GM12878 (cell line): ENCODE results near the gene TMEM114. TPM values are rescaled to one million over a fixed set of nuclear protein-coding genes. Genes with fewer than 3 reads are reported as not detected.

Source experiments
- ATAC-seq: fragments of 200-7000 bp; cut with Tn5 transposase; 3 replicates; pipeline ENCODE4 v1.9.1; 2020; ENCODE audit warnings: mild to moderate bottlenecking, moderate library complexity
- BruUV-seq: library from RNA; stranded (reverse); fragments of 400-500 nt; replicated peaks from 2 replicates; lab custom pipeline; 2021; lab: Mats Ljungman, UMichigan
- CTCF ChIA-PET: fragments of 300-600 bp; sonication (Branson Sonifier 250); formaldehyde crosslinking; extraction: SDS; loops from one replicate; lab custom pipeline; 2021; ENCODE audit warnings: inconsistent platforms; lab: Yijun Ruan, JAX
- POLR2A ChIA-PET: fragments of 350-600 bp; formaldehyde crosslinking; extraction: SDS; loops from one replicate; lab custom pipeline; 2021; ENCODE audit warnings: inconsistent platforms; lab: Charles Lee
- RAD21 ChIA-PET: fragments of 300-600 bp; sonication (Branson Sonifier 250); formaldehyde crosslinking; loops from one replicate; lab custom pipeline; 2023; ENCODE audit warnings: antibody characterized with exemption; ENCODE audit not compliant: unreplicated experiment; lab: Charles Lee
- SMC1A ChIA-PET: fragments of 300-600 bp; sonication (Branson Sonifier 250); formaldehyde crosslinking; loops from one replicate; lab custom pipeline; 2023; ENCODE audit not compliant: unreplicated experiment, uncharacterized antibody; lab: Charles Lee
- DNase-seq: peaks from one replicate; pipeline ENCODE4 v3.0.0-alpha.2; 2011; ENCODE audit warnings: low read depth, low spot score
- FAIRE-seq: peaks from 3 replicates; lab custom pipeline; 2011; peaks lifted over from hg19 to GRCh38; lab: Jason Lieb, UNC
- H2AFZ ChIP-seq: 2 replicates; pipeline ENCODE4 v1.6.0; 2011; ENCODE audit warnings: low read depth, low read length, control low read depth; ENCODE audit not compliant: control insufficient read depth
- H3K27ac ChIP-seq: 2 replicates; pipeline ENCODE4 v1.5.1; 2011; ENCODE audit warnings: control low read depth; ENCODE audit not compliant: control insufficient read depth, insufficient read depth
- H3K27me3 ChIP-seq, 2 experiments: replicated peaks in 1 of 2; 2 replicates each; pipeline versions ENCODE4 v1.6.0 to v1.6.1; 2011; ENCODE audit warnings: low read length in 1 of 2; ENCODE audit not compliant: control insufficient read depth in 2 of 2, insufficient read depth in 2 of 2
- H3K36me3 ChIP-seq, 2 experiments: 2 replicates each; pipeline ENCODE4 v1.5.1; 2011; ENCODE audit warnings: low read length in 1 of 2; ENCODE audit not compliant: control insufficient read depth in 2 of 2, insufficient read depth in 2 of 2
- H3K4me1 ChIP-seq: 2 replicates; pipeline ENCODE4 v1.6.1; 2011; ENCODE audit warnings: mild to moderate bottlenecking, low read length, moderate library complexity, mixed read lengths; ENCODE audit not compliant: control insufficient read depth, insufficient read depth
- H3K4me2 ChIP-seq: 2 replicates; pipeline ENCODE4 v1.6.0; 2011; ENCODE audit warnings: control low read depth; ENCODE audit not compliant: control insufficient read depth, insufficient read depth
- H3K4me3 ChIP-seq: fragments of 200-600 bp; sonication (generic); 2 replicates; pipeline ENCODE4 v1.5.1; 2016
- H3K79me2 ChIP-seq: 2 replicates; pipeline ENCODE4 v1.6.0; 2011; ENCODE audit warnings: low read length; ENCODE audit not compliant: control insufficient read depth, insufficient read depth
- H3K9ac ChIP-seq: 2 replicates; pipeline ENCODE4 v1.8.0; 2011; ENCODE audit warnings: low read length, control low read depth, mixed read lengths; ENCODE audit not compliant: control insufficient read depth, insufficient read depth
- H3K9me3 ChIP-seq: replicated peaks from 3 replicates; pipeline ENCODE4 v1.5.1; 2011; ENCODE audit warnings: mild to moderate bottlenecking, low read length; ENCODE audit not compliant: control insufficient read depth, insufficient read depth
- H4K20me1 ChIP-seq: 2 replicates; pipeline ENCODE4 v1.6.0; 2011; ENCODE audit not compliant: control insufficient read depth, insufficient read depth
- BRCA1 ChIP-seq: IDR thresholded peaks from 2 replicates; pipeline ENCODE4 v1.6.1; 2011; ENCODE audit warnings: low read depth, low read length, improper control_type of control experiment
- EGR1 ChIP-seq, 2 experiments: IDR thresholded peaks; 1 replicate in 1 of 2; 2 replicates in 1 of 2; pipeline ENCODE4 v1.6.1; 2011 to 2012; ENCODE audit warnings: low read depth in 2 of 2, low read length in 2 of 2, borderline replicate concordance in 1 of 2, mild to moderate bottlenecking in 1 of 2, moderate library complexity in 1 of 2
- ETV6 ChIP-seq, 2 experiments: fragments of 450-650 bp in 1 of 2; IDR thresholded peaks in 1 of 2; conservative IDR thresholded peaks in 1 of 2; 2 replicates each; pipeline ENCODE4 v1.6.1; 2014; ENCODE audit warnings: antibody characterized with exemption in 1 of 2, borderline replicate concordance in 1 of 2, low read depth in 1 of 2, mild to moderate bottlenecking in 1 of 2, moderate library complexity in 1 of 2
- EZH2 ChIP-seq: IDR thresholded peaks from 2 replicates; pipeline ENCODE4 v1.6.1; 2012; ENCODE audit warnings: low read depth, mild to moderate bottlenecking, control low read depth, inconsistent platforms, low read length, borderline replicate concordance; ENCODE audit not compliant: control insufficient read depth
- MXI1 ChIP-seq: fragments of 150-350 bp; IDR thresholded peaks from 2 replicates; pipeline ENCODE4 v1.6.1; 2011; ENCODE audit warnings: low read depth, mild to moderate bottlenecking, inconsistent platforms, low read length, improper control_type of control experiment
- WGBS: methylation state at CpG from one replicate; pipeline ENCODE4 v1.1.6; 2016; ENCODE audit warnings: low lambda C conversion rate; ENCODE audit not compliant: insufficient replicate concordance, insufficient coverage; ENCODE audit errors: missing lambda C conversion rate; 5-methylcytosine and 5-hydroxymethylcytosine counted together
- in situ Hi-C: fragments of 300-500 bp; cut with MboI; formaldehyde crosslinking; loops from 9 replicates; pipeline ENCODE4 v1.14.3; 2018; ENCODE audit warnings: mixed read lengths
- intact Hi-C: fragments of 100-400 bp; cut with micrococcal nuclease; formaldehyde crosslinking; loops from one replicate; pipeline ENCODE4 v1.14.2; 2022; ENCODE audit not compliant: unreplicated experiment
- polyA plus RNA-seq, 11 experiments: library from polyadenylated mRNA; depleted of rRNA in 4 of 11; unstranded in 6 of 11; stranded (reverse) in 5 of 11; fragments of >200 nt; fragmentation: Nextera tagmentation in 4 of 11; fragmentation: Illumina TruSeq in 1 of 11; extraction: Ambion mirVana in 4 of 11; extraction: Trizol in 1 of 11; gene quantifications; 1 replicate in 1 of 11; 2 replicates in 10 of 11; pipeline versions ENCODE4 v1.2.1 to v1.2.3, GENCODE V29; 2011 to 2016; ENCODE audit warnings: inconsistent platforms in 2 of 11, missing spikeins in 2 of 11, low read depth in 1 of 11
- total RNA-seq, 4 experiments: library from RNA; depleted of rRNA in 3 of 4; stranded (reverse); fragments of >200 nt in 3 of 4; fragmentation: Illumina TruSeq in 1 of 4; extraction: Trizol in 1 of 4; gene quantifications; 2 replicates each; pipeline versions ENCODE4 v1.2.1 to v1.2.3, GENCODE V29; 2013 to 2021
- TF ChIP-seq, protein P1 (sequence below): fragments of 450-650 bp; IDR thresholded peaks from 2 replicates; pipeline ENCODE4 v1.6.1; 2014; ENCODE audit warnings: mild to moderate bottlenecking

Gene TMEM114
- total and polyA plus RNA-seq, 10 of the 15 experiments (the other 5 are each of a cell fraction or from before 2014, with no cell fraction given) = not detected

DNA sequence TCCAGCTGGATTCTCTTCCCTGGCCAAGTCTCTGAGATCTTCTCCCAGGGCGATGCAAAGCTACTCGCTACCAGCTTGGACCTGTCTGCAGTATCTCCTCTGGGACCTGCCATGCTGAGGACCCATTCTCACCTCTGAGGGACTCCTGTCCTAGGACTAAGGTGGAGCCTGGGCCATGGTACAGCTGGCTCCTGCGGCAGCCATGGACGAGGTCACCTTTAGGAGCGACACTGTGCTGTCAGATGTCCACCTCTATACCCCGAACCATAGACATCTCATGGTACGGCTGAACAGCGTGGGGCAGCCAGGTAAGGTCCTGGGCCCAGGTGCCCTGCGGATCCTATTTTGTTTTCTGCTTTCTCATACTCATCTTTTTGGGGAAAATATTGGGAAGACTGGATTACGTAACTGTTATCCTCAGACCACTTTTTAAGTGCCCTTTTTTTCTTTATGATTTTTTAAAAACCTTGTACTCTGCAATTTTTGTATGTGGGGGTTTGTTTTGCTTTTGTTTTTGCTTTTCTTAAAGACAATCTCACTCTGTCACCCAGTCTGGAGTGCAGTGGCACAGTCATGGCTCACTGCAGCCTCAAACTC is 35.3 kb upstream of the TMEM114 start:
- intact Hi-C loops = no loop called here
- ChIA-PET CTCF (no interaction called here), SMC1A (no interaction called here), RAD21 (no interaction called here), POLR2A (no interaction called here)
- 99% methylated on average over 10 of the region's 10 CpGs for WGBS
- ATAC-seq (no peak), FAIRE-seq (no peak), DNase-seq (no peak)
- Histone ChIP-seq H3K4me1 (no peaks in the 10 kb centered on the region), H3K27me3 (no peaks in the 10 kb centered on the region), H3K27ac (no peak overlapping the region), H3K4me2 (no peak overlapping the region), H4K20me1 (no peaks in the 10 kb centered on the region), H3K79me2 (peaks cover 22% of the 10 kb centered on the region), H3K4me3 (no peak overlapping the region), H3K9me3 (no peaks in the 10 kb centered on the region), H3K36me3 (peaks cover 8 to 22% of the 10 kb centered on the region in 2 experiments), H2AFZ (no peak overlapping the region), H3K9ac (no peak overlapping the region)
- BruUV-seq = no TSS peak
- no peak for TF ChIP-seq EZH2
- TF ChIP-seq BRCA1 = no peak
- in situ Hi-C loops = no loop called here

DNA sequence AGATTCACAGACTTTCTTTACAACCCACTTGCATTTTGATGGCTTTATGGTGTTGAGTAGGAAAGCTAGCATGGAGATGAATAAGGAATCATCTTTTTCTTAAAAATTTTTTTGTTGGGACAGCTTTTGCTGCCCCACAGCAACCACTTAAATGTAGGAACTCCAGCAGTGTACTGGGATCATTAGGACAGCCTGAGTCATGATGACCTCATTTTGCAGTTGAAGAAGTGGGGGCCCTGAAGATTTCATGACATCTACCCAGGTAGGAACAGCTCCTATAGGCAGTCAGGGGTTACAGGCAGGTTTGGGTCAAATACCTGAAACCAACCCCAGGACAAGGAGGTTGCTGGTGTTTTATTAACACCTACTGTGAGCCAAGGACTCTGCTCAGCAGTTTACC is 33.3 kb upstream of the TMEM114 start:
- ChIA-PET POLR2A (no interaction called here), SMC1A (interaction anchor here (1.3 kb wide), 1 partner anchor 38 kb away, joined by 3 read pairs; no protein-coding TSS in a partner anchor), CTCF (interaction anchor here (1.0 kb wide), 1 partner anchor 53 kb away, joined by 3 read pairs; no protein-coding TSS in a partner anchor), RAD21 (no interaction called here)
- H3K9ac ChIP-seq = no peak overlapping the region
- no peaks in the 10 kb centered on the region for H3K9me3 ChIP-seq
- 0 out of 4 replicates have a peak, but pooled peaks cover 0 to under 1% of the 10 kb centered on the region in 2 experiments for H3K27me3 ChIP-seq
- DNase-seq (no peak), FAIRE-seq (no peak), ATAC-seq (no peak)
- H3K79me2 ChIP-seq = peaks cover 22% of the 10 kb centered on the region
- peaks cover 3 to 13% of the 10 kb centered on the region in 2 experiments; a peak in 3 of 4 replicates for H3K36me3 ChIP-seq
- BruUV-seq = no TSS peak
- no peak overlapping the region for H3K27ac ChIP-seq
- H3K4me2 ChIP-seq = peak overlapping the region; percentile 7; the same call in 1 of the 2 replicates
- H3K4me1 ChIP-seq = no peaks in the 10 kb centered on the region
- H4K20me1 ChIP-seq = no peaks in the 10 kb centered on the region
- TF ChIP-seq, protein P1, sequence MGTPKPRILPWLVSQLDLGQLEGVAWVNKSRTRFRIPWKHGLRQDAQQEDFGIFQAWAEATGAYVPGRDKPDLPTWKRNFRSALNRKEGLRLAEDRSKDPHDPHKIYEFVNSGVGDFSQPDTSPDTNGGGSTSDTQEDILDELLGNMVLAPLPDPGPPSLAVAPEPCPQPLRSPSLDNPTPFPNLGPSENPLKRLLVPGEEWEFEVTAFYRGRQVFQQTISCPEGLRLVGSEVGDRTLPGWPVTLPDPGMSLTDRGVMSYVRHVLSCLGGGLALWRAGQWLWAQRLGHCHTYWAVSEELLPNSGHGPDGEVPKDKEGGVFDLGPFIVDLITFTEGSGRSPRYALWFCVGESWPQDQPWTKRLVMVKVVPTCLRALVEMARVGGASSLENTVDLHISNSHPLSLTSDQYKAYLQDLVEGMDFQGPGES = no peak
- TF ChIP-seq MXI1 (no peak), EGR1 (IDR thresholded peaks at IDR 0.05; ENCODE audit: borderline replicate concordance in 1 of 2, low read depth in 2 of 2, low read length in 2 of 2) (no peak), ETV6 (conservative IDR thresholded peaks at IDR 0.05 in 1 of 2, IDR thresholded peaks at IDR 0.05 in 1 of 2; ENCODE audit: borderline replicate concordance in 1 of 2, low read depth in 1 of 2) (no peak)
- H3K4me3 ChIP-seq = no peak overlapping the region
- intact Hi-C loops = loop anchor here (5.0 kb wide), 1 partner anchor 46 kb away; no protein-coding TSS in a partner anchor
- in situ Hi-C loops = no loop called here
- H2AFZ ChIP-seq = no peak overlapping the region
